A549 (cell line): ENCODE data around the gene MMP8.

ENCODE experiments used
- CBX8 ChIP-seq: fragments of 200-600 bp; sonication (generic); IDR thresholded peaks from 2 replicates; pipeline ENCODE4 v1.6.1; 2016
- CEBPB ChIP-seq, 2 experiments: fragments of >200 bp in 1 of 2; sonication (Bioruptor Twin) in 1 of 2; formaldehyde crosslinking in 1 of 2; IDR thresholded peaks; 2 replicates each; pipeline ENCODE4 v1.6.1; 2012 to 2016
- CTCF ChIP-seq: fragments of >200 bp; sonication (Bioruptor Twin); formaldehyde crosslinking; IDR thresholded peaks from 3 replicates; pipeline ENCODE4 v1.5.1; 2016
- EP300 ChIP-seq, 2 experiments: fragments of >200 bp; sonication (Bioruptor Twin); formaldehyde crosslinking; IDR thresholded peaks; 2 replicates in 1 of 2; 3 replicates in 1 of 2; pipeline ENCODE4 v1.6.1; 2016 to 2017
- JUN ChIP-seq, 2 experiments: fragments of >200 bp; sonication (Bioruptor Twin); formaldehyde crosslinking; IDR thresholded peaks; 2 replicates in 1 of 2; 3 replicates in 1 of 2; pipeline ENCODE4 v1.6.1; 2016 to 2017
- RARB ChIP-seq: fragments of 250-450 bp; sonication (Bioruptor Pico); IDR thresholded peaks from 2 replicates; pipeline ENCODE4 v1.8.0; 2021; ENCODE audit warnings: mild to moderate bottlenecking, moderate library complexity
- RCOR1 ChIP-seq: fragments of 150-350 bp; IDR thresholded peaks from 2 replicates; pipeline ENCODE4 v1.6.1; 2014; ENCODE audit warnings: antibody characterized with exemption, low read length, low read depth
- SREBF2 ChIP-seq: fragments of 450-650 bp; IDR thresholded peaks from 2 replicates; pipeline ENCODE4 v1.6.1; 2014; ENCODE audit warnings: mild to moderate bottlenecking, moderate library complexity

- TF ChIP-seq SREBF2 = no peak
- no peak for TF ChIP-seq CTCF
- no peak for TF ChIP-seq EP300 (IDR thresholded peaks at IDR 0.05)
- no peak for TF ChIP-seq RCOR1
- no peak for TF ChIP-seq CBX8
- TF ChIP-seq RARB (CRISPR knock-in tag) = no peak
- TF ChIP-seq CEBPB (IDR thresholded peaks at IDR 0.05) = no peak
- no peak for TF ChIP-seq JUN (IDR thresholded peaks at IDR 0.05)
Observed at GRCh38 chr11:102773386-102773785, 48.6 kb upstream of the MMP8 start.
